Measurements from ENCODE around the gene ARAP3.
"Not testable (repeated sequence)": the region's sequence is repeated elsewhere in the genome, so short reads cannot be mapped to it uniquely, and the experiment has no call there.

Gene ARAP3

DNA sequence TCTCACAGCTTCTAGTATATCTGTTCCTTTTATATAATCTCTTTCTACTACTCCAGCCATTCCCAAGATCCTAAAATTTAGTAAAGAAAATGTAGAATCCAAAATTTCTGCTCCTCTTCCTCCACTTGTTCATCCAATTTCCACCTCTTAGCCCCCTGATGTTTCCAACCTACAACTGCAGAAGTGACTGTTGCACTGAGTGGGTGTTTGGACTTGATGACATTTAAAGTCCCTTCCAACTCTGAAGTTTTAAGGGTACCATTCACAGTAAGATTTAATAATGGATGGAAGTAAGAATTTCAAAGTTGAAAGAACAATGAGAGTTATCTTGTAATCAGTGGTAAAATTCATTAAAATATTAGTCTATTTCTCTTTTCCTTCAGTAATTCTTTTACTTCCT, 68.7 kb downstream of the ARAP3 start:
- no peak for TF ChIP-seq CTCF (conservative IDR thresholded peaks at IDR 0.05; ENCODE audit: low read depth)
- H3K27ac ChIP-seq = no peak overlapping the region
- CTCF ChIA-PET = interaction anchor here (1.0 kb wide), 1 partner anchor 21 kb away, joined by 4 read pairs; no protein-coding TSS in a partner anchor
- POLR2A ChIA-PET (ENCODE audit: low non-redundant PET) = no interaction called here
- DNase-seq (ENCODE audit: low spot score) = no peak

DNA sequence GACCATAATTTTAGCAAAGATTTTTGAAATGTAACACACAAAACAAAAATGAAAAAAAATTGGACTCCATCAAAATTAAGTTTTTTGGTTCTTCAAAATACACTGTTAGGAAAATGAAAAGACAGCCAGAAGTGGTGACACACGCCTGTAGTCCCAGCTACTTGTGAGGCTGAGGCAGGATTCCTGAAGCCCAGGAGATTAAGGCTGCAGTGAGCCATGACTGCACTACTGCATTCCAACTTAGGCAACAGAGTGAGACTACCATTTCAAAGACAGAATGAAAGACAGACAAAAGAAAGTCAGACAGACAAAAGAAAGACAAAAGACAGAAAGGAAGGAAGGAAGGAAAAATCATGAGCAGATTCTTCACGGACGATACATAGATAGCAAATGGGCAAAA, 70.7 kb downstream of the ARAP3 start:
- H3K27ac ChIP-seq = no peak overlapping the region
- TF ChIP-seq CTCF (conservative IDR thresholded peaks at IDR 0.05; ENCODE audit: low read depth) = no peak
- ChIA-PET POLR2A (ENCODE audit: low non-redundant PET) (no interaction called here), CTCF (interaction anchor here (0.7 kb wide), 1 partner anchor 30 kb away, joined by 4 read pairs; no protein-coding TSS in a partner anchor)
- no peak for DNase-seq (ENCODE audit: low spot score)

DNA sequence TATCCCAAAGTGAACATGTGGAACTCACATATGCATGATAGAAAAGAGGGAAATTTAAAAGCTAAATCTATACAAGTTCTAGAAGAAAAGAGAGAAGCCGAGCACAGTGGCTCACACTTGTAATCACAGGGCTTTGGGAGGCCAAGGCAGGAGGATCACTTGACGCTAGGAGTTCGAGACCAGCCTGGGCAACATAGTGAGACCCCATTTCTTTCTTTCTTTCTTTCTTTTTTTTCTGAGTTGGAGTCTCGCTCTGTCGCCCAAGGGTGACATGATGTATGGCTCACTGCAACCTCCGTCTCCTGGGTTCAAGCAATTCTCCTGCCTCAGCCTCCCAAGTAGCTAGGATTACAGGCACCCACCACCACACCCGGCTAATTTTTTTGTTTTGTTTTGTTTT, 72.1 kb downstream of the ARAP3 start:
- H3K27ac ChIP-seq = peak overlapping the region; percentile 29
- CTCF ChIA-PET = interaction anchor here (1.6 kb wide), 1 partner anchor 9 kb away, joined by 10 read pairs; the partner anchor contains the start of gene DIAPH1
- not testable (repeated sequence) for DNase-seq (ENCODE audit: low spot score)
- POLR2A ChIA-PET (ENCODE audit: low non-redundant PET) = interaction anchor here (0.7 kb wide), 1 partner anchor 27 kb away, joined by 4 read pairs; the partner anchor contains the start of gene RELL2

DNA sequence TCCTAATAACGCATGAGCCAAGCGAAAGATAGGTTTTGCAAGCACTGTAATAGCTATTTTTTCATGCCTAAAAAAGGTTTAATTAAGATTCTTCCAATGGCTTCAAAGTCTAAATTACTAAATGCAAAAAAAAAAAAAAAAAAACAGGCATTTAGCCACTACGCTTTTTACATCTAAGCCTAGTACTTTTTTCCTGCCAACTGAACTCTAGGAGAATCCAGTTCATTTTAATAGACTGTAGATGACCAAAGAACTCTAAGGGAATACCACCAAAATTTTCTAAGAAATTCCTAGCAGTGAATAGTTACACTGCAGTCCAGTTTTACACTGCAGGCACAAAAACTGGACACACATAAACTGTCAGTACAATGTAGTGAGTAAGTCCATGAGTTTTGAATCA, 73.0 kb downstream of the ARAP3 start:
- ChIA-PET CTCF (interaction anchor here (1.6 to 1.8 kb wide), 2 partner anchors 10 to 17 kb away, joined by 7 to 10 read pairs; partner anchors contain the start of gene DIAPH1), POLR2A (ENCODE audit: low non-redundant PET) (no interaction called here)
- no peak overlapping the region for H3K27ac ChIP-seq
- no peak for TF ChIP-seq CTCF (conservative IDR thresholded peaks at IDR 0.05; ENCODE audit: low read depth)
- DNase-seq (ENCODE audit: low spot score) = no peak

DNA sequence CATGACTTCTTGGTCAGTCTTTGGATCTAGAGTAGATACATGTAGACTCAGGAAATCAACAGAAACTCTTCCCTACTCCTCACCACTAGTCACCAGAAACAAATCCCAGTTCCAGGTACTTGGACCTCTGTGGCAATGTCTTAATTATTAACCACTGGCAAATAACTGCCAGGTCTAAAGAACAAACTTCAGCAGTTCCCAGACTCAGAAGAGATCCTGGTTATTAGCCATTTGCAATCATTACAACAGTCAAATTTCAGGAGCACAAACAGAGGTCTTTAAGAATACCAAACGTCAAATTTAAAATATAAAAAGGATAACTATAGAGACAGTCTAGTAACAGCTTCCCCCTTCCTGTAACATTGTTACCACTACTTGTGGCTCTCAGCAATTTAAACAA, 73.5 kb downstream of the ARAP3 start:
- no peak for DNase-seq (ENCODE audit: low spot score)
- CTCF ChIA-PET = interaction anchor here (1.6 to 1.8 kb wide), 2 partner anchors 11 to 17 kb away, joined by 7 to 10 read pairs; partner anchors contain the start of gene DIAPH1
- H3K27ac ChIP-seq = no peak overlapping the region
- TF ChIP-seq CTCF (conservative IDR thresholded peaks at IDR 0.05; ENCODE audit: low read depth) = no peak
- POLR2A ChIA-PET (ENCODE audit: low non-redundant PET) = no interaction called here

GRCh38 chr5:141608046-141608445, 74.0 kb downstream of the ARAP3 start:
- TF ChIP-seq CTCF (conservative IDR thresholded peaks at IDR 0.05; ENCODE audit: low read depth) = no peak
- POLR2A ChIA-PET (ENCODE audit: low non-redundant PET) = no interaction called here
- DNase-seq (ENCODE audit: low spot score) = no peak
- peak overlapping the region; percentile 38 for H3K27ac ChIP-seq
- CTCF ChIA-PET = interaction anchor here (1.2 to 1.8 kb wide), 2 partner anchors 12 to 16 kb away, joined by 3 to 7 read pairs; no protein-coding TSS in a partner anchor

GRCh38 chr5:141605523-141606277, 76.3 kb downstream of the ARAP3 start:
- no peak for TF ChIP-seq CTCF (conservative IDR thresholded peaks at IDR 0.05; ENCODE audit: low read depth)
- DNase-seq (ENCODE audit: low spot score) = no peak
- H3K27ac ChIP-seq = peak overlapping the region; percentile 61; the same call in 1 of the 2 replicates
- CTCF ChIA-PET = interaction anchor here (0.8 to 2.2 kb wide), 2 partner anchors 14 kb away, joined by 3 to 10 read pairs; partner anchors contain the start of gene DIAPH1
- POLR2A ChIA-PET (ENCODE audit: low non-redundant PET) = no interaction called here

Data from RWPE1 (cell line).